ENCODE data around the gene BAHD1. TPM values are rescaled to one million over a fixed set of nuclear protein-coding genes. Genes with fewer than 3 reads are reported as not detected.
A peak's percentile ranks its signal among the peaks of the same experiment; 100 is the strongest.

Gene BAHD1
- total RNA-seq, 1 donor from 2014 or later: 23.9 TPM

DNA sequence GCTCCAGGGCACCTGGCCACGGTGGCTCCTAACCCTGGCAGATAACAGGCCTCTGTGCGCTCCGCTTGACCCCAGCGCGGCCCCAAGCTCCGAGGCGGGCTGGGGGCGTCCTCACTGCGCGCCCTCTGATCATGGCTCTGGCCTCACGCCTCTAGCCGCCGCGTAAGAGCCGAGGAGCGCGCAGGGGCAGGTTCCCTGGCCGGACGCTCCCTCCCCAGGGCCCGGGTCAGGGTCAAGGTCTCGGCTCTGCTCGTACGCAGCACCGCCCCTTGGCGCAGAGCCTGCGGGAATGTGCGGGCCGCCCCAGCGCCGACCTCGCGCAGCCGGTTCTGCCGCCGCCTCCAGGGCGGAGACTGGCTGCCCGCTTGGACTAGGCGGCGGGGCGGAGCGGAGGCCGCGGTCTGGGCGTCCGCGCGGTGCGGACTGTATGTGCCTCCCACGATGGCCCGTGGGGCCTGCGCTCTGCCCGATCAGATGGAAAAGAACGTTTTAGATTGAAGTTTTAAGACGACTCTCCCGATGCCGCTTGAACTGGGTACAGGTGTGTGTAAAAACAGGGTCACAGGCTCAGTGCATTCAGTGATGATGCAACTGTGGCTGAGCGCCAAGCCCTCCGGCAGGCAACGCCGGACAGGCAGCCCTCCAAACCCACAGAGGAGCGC, 70.8 kb downstream of the BAHD1 start:
- H3K27ac Mint-ChIP-seq: peak overlapping the region; percentile 70
- TF ChIP-seq, protein P1, sequence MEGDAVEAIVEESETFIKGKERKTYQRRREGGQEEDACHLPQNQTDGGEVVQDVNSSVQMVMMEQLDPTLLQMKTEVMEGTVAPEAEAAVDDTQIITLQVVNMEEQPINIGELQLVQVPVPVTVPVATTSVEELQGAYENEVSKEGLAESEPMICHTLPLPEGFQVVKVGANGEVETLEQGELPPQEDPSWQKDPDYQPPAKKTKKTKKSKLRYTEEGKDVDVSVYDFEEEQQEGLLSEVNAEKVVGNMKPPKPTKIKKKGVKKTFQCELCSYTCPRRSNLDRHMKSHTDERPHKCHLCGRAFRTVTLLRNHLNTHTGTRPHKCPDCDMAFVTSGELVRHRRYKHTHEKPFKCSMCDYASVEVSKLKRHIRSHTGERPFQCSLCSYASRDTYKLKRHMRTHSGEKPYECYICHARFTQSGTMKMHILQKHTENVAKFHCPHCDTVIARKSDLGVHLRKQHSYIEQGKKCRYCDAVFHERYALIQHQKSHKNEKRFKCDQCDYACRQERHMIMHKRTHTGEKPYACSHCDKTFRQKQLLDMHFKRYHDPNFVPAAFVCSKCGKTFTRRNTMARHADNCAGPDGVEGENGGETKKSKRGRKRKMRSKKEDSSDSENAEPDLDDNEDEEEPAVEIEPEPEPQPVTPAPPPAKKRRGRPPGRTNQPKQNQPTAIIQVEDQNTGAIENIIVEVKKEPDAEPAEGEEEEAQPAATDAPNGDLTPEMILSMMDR (IDR thresholded peaks at IDR 0.05; ENCODE audit: unreplicated experiment): no peak
- no peaks in the 10 kb centered on the region for H3K36me3 Mint-ChIP-seq

DNA sequence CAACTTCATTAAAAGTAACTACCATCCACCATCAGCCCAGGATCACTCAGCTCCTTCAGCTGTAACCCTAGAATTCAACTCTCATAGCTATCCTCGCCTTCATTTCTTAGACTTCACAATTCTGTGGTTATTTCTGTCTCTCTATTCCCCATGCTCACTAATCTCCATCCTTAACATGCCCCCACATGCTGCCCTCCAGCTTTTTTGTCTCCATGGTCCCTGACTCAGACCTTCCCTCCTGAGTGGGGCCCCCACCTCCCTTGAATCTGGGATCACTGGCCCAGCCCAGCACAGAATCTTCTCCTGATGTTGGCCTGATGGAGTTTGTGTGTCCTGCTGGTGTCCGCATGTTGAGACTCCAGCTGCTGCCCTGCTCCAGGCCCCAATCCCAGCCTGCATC, 71.7 kb downstream of the BAHD1 start:
- DNase-seq (ENCODE audit: low spot score in 2 of 2, unreplicated experiment in 2 of 2): no peak
- Mint-ChIP-seq H3K9me3 (no peaks in the 10 kb centered on the region), H3K27ac (peak overlapping the region; percentile 21), H3K36me3 (no peaks in the 10 kb centered on the region), H3K4me3 (peak overlapping the region; percentile 80), H3K27me3 (ENCODE audit: low read depth) (peaks cover 4% of the 10 kb centered on the region), H3K4me1 (peaks cover 21% of the 10 kb centered on the region)
- TF ChIP-seq, protein P1 (IDR thresholded peaks at IDR 0.05; ENCODE audit: unreplicated experiment): no peak

More for the DNA sequence above, 70.8 kb downstream of the BAHD1 start:
- no peaks in the 10 kb centered on the region for H3K9me3 Mint-ChIP-seq
- H3K4me1 Mint-ChIP-seq: peaks cover 27% of the 10 kb centered on the region
- peak overlapping the region; percentile 80 for H3K4me3 Mint-ChIP-seq
- DNase-seq (ENCODE audit: low spot score in 2 of 2, unreplicated experiment in 2 of 2): peak; percentile 39 to 62
- H3K27me3 Mint-ChIP-seq (ENCODE audit: low read depth): peaks cover 5% of the 10 kb centered on the region

- peaks cover 16% of the 10 kb centered on the region for H3K4me1 Mint-ChIP-seq
- H3K27ac Mint-ChIP-seq: no peak overlapping the region
- peak overlapping the region; percentile 13 for H3K4me3 Mint-ChIP-seq
- DNase-seq (ENCODE audit: low spot score in 2 of 2, unreplicated experiment in 2 of 2): no peak
- no peaks in the 10 kb centered on the region for H3K27me3 Mint-ChIP-seq (ENCODE audit: low read depth)
- H3K9me3 Mint-ChIP-seq: no peaks in the 10 kb centered on the region
- no peaks in the 10 kb centered on the region for H3K36me3 Mint-ChIP-seq
- TF ChIP-seq, protein P1 (IDR thresholded peaks at IDR 0.05; ENCODE audit: unreplicated experiment): no peak
These were observed 72.9 kb downstream of the BAHD1 start for GRCh38 chr15:40513609-40514008.

GRCh38 chr15:40516322-40516721, 75.6 kb downstream of the BAHD1 start:
- H3K36me3 Mint-ChIP-seq: no peaks in the 10 kb centered on the region
- no peaks in the 10 kb centered on the region for H3K9me3 Mint-ChIP-seq

More at GRCh38 chr15:40516322-40516721, 75.6 kb downstream of the BAHD1 start:
- Mint-ChIP-seq H3K4me3 (no peak overlapping the region), H3K4me1 (peaks cover 13% of the 10 kb centered on the region), H3K27me3 (ENCODE audit: low read depth) (no peaks in the 10 kb centered on the region), H3K27ac (no peak overlapping the region)
- TF ChIP-seq, protein P1 (IDR thresholded peaks at IDR 0.05; ENCODE audit: unreplicated experiment): no peak
- no peak for DNase-seq (ENCODE audit: low spot score in 2 of 2, unreplicated experiment in 2 of 2)

Other genes with a start within 250 kb of the BAHD1 start
- gene PAK6, start 201.9 kb upstream of the BAHD1 start, total RNA-seq: 10.1 to 11.1 TPM (median 10.2 TPM) in 3 replicates
- gene ANKRD63, start 157.9 kb upstream of the BAHD1 start, total RNA-seq: 0.31 to 0.59 TPM (median 0.44 TPM) in 3 replicates
- 9.8 to 11.5 TPM (median 10.7 TPM) in 3 replicates for gene PLCB2, start 133.0 kb upstream of the BAHD1 start, total RNA-seq
- 19.2 to 23.1 TPM (median 21.9 TPM) in 3 replicates for gene INAFM2, start 117.3 kb upstream of the BAHD1 start, total RNA-seq
- 23.4 to 26.9 TPM (median 26.1 TPM) in 3 replicates for gene CCDC9B, start 100.0 kb upstream of the BAHD1 start, total RNA-seq
- gene PHGR1, start 89.9 kb upstream of the BAHD1 start, total RNA-seq: 0.93 TPM in 1 of 3 replicates, not detected in the others
- gene DISP2, start 82.7 kb upstream of the BAHD1 start, total RNA-seq: 0.57 to 0.76 TPM (median 0.64 TPM) in 3 replicates
- 29.9 to 34.6 TPM (median 31.1 TPM) in 3 replicates for gene KNSTRN, start 58.2 kb upstream of the BAHD1 start, total RNA-seq
- gene IVD, start 35.2 kb upstream of the BAHD1 start, total RNA-seq: 101 to 117 TPM (median 104 TPM) in 3 replicates
- gene CHST14, start 30.0 kb downstream of the BAHD1 start, total RNA-seq: 39.2 to 41.9 TPM (median 40.4 TPM) in 3 replicates
- 27.2 to 30.1 TPM (median 28.8 TPM) in 3 replicates for gene CCDC32, start 124.1 kb downstream of the BAHD1 start, total RNA-seq
- gene RPUSD2, start 128.3 kb downstream of the BAHD1 start, total RNA-seq: 11.9 to 14.5 TPM (median 13.0 TPM) in 3 replicates
- 7.4 to 9.3 TPM (median 8.8 TPM) in 3 replicates for gene KNL1, start 153.3 kb downstream of the BAHD1 start, total RNA-seq

Data from mesothelial cell of epicardium (in vitro differentiated cells).